ENCODE results near the gene MYO1H. TPM values are rescaled to one million over a fixed set of nuclear protein-coding genes. Genes with fewer than 3 reads are reported as not detected.

Gene MYO1H
- total RNA-seq, 4 donors from 2014 or later: 0.13 to 0.88 (median 0.67) TPM; not detected in 1

GRCh38 chr12:109449845-109450532 is 102.3 kb downstream of the MYO1H start:
- Histone ChIP-seq H3K27ac (no peak overlapping the region), H3K4me3 (replicated peaks in 1 of 3) (no peak overlapping the region), H3K36me3 (peaks cover 32 to 39% of the 10 kb centered on the region in 2 donors), H3K27me3 (no peaks in the 10 kb centered on the region), H3K4me1 (peaks cover 28 to 36% of the 10 kb centered on the region in 2 donors), H3K9me3 (no peaks in the 10 kb centered on the region)
- intact Hi-C loops (cut with DNase I): no loop called here
- TF ChIP-seq, protein P1, sequence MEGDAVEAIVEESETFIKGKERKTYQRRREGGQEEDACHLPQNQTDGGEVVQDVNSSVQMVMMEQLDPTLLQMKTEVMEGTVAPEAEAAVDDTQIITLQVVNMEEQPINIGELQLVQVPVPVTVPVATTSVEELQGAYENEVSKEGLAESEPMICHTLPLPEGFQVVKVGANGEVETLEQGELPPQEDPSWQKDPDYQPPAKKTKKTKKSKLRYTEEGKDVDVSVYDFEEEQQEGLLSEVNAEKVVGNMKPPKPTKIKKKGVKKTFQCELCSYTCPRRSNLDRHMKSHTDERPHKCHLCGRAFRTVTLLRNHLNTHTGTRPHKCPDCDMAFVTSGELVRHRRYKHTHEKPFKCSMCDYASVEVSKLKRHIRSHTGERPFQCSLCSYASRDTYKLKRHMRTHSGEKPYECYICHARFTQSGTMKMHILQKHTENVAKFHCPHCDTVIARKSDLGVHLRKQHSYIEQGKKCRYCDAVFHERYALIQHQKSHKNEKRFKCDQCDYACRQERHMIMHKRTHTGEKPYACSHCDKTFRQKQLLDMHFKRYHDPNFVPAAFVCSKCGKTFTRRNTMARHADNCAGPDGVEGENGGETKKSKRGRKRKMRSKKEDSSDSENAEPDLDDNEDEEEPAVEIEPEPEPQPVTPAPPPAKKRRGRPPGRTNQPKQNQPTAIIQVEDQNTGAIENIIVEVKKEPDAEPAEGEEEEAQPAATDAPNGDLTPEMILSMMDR (IDR thresholded peaks at IDR 0.05): no peak
- TF ChIP-seq POLR2A (IDR thresholded peaks at IDR 0.05): no peak
- WGBS, 2 donors: 87 to 90% methylated on average over 16 of the region's 16 CpGs
- DNase-seq: no peak

GRCh38 chr12:109450980-109451379 is 103.3 kb downstream of the MYO1H start:
- WGBS, 2 donors: 64 to 81% methylated on average over 4 of the region's 4 CpGs
- peaks cover 38 to 42% of the 10 kb centered on the region in 2 donors for H3K4me1 ChIP-seq
- H3K27me3 ChIP-seq: no peaks in the 10 kb centered on the region
- H3K36me3 ChIP-seq: peaks cover 38 to 39% of the 10 kb centered on the region in 2 donors
- TF ChIP-seq, protein P1 (IDR thresholded peaks at IDR 0.05): no peak
- no peak for TF ChIP-seq POLR2A (IDR thresholded peaks at IDR 0.05)
- intact Hi-C loops (cut with DNase I): no loop called here
- no peaks in the 10 kb centered on the region for H3K9me3 ChIP-seq
- no peak overlapping the region for H3K4me3 ChIP-seq (replicated peaks in 1 of 3)
- no peak for DNase-seq
- H3K27ac ChIP-seq: no peak overlapping the region

GRCh38 chr12:109451400-109451799 is 103.7 kb downstream of the MYO1H start:
- 90 to 96% methylated on average over 23 of the region's 23 CpGs for WGBS, 2 donors
- H3K27me3 ChIP-seq: no peaks in the 10 kb centered on the region
- peaks cover 42 to 46% of the 10 kb centered on the region in 2 donors for H3K4me1 ChIP-seq
- H3K27ac ChIP-seq: peak overlapping the region in 1 of 3 donors; percentile 99
- no peak overlapping the region for H3K4me3 ChIP-seq (replicated peaks in 1 of 3)
- H3K36me3 ChIP-seq: peaks cover 38 to 43% of the 10 kb centered on the region in 2 donors
- TF ChIP-seq, protein P1 (IDR thresholded peaks at IDR 0.05): no peak
- TF ChIP-seq POLR2A (IDR thresholded peaks at IDR 0.05): no peak
- H3K9me3 ChIP-seq: no peaks in the 10 kb centered on the region
- intact Hi-C loops (cut with DNase I): no loop called here
- DNase-seq: no peak

GRCh38 chr12:109452489-109452888 is 104.8 kb downstream of the MYO1H start:
- no peak for DNase-seq
- peaks cover 50 to 57% of the 10 kb centered on the region in 2 donors for H3K4me1 ChIP-seq
- H3K27ac ChIP-seq: peak overlapping the region; percentile 21 to 100 (median 99)
- H3K4me3 ChIP-seq (replicated peaks in 1 of 3): no peak overlapping the region
- peaks cover 38 to 42% of the 10 kb centered on the region in 2 donors for H3K36me3 ChIP-seq
- H3K27me3 ChIP-seq: no peaks in the 10 kb centered on the region
- 72 to 88% methylated on average over 2 of the region's 2 CpGs for WGBS, 2 donors
- TF ChIP-seq POLR2A (IDR thresholded peaks at IDR 0.05): no peak
- TF ChIP-seq, protein P1 (IDR thresholded peaks at IDR 0.05): no peak
- H3K9me3 ChIP-seq: no peaks in the 10 kb centered on the region
- intact Hi-C loops (cut with DNase I): no loop called here

DNA sequence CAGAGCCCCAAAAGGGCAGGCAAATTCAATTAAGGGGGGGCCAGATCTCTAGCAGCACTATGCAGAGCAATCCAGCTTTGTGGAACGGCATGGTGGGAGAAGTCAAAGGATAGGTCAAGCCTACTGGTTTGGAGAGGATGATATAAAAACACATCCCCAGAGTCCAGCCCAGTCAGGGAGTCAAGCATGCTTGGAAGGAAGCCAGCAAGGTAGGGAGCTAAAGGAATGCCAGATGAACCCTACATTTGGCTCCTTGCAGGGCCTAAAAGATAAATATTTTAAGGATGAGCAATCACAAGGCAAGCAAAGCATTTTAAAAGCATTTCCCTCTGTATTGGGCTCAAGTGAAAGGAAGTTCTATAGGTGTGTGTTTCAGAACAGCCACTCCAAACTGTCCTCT is 108.0 kb downstream of the MYO1H start:
- H3K9me3 ChIP-seq: no peaks in the 10 kb centered on the region
- WGBS, 2 donors: 30 to 44% methylated on average over 1 of the region's 1 CpG
- H3K27me3 ChIP-seq: no peaks in the 10 kb centered on the region
- intact Hi-C loops (cut with DNase I): no loop called here
- no peak overlapping the region for H3K4me3 ChIP-seq (replicated peaks in 1 of 3)
- H3K36me3 ChIP-seq: peaks cover 30 to 36% of the 10 kb centered on the region in 2 donors
- peak; percentile 78 to 87 for DNase-seq
- peak overlapping the region; percentile 21 to 100 (median 99) for H3K27ac ChIP-seq
- TF ChIP-seq, protein P1 (IDR thresholded peaks at IDR 0.05): no peak
- no peak for TF ChIP-seq POLR2A (IDR thresholded peaks at IDR 0.05)
- peaks cover 65 to 89% of the 10 kb centered on the region in 2 donors for H3K4me1 ChIP-seq
